Measurements from ENCODE around the gene CBFA2T3.

CBFA2T3 gene

DNA sequence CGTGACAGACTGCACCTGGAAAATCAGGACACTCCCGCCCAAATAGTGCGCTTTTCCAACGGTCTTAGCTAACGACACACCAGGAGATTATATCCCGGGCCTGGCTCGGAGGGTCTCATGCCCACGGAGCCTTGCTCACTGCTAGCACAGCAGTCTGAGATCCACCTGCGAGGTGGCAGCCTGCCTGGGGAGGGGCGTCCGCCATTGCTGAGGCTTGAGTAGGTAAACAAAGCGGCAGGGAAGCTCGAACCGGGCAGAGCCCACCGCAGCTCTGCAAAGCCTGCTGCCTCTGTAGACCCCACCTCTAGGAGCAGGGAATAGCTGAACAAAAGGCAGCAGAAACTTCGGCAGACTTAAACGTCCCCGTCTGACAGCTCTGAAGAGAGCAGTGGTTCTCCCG lies 125.4 kb downstream of the CBFA2T3 start:
- no peak for DNase-seq

DNA sequence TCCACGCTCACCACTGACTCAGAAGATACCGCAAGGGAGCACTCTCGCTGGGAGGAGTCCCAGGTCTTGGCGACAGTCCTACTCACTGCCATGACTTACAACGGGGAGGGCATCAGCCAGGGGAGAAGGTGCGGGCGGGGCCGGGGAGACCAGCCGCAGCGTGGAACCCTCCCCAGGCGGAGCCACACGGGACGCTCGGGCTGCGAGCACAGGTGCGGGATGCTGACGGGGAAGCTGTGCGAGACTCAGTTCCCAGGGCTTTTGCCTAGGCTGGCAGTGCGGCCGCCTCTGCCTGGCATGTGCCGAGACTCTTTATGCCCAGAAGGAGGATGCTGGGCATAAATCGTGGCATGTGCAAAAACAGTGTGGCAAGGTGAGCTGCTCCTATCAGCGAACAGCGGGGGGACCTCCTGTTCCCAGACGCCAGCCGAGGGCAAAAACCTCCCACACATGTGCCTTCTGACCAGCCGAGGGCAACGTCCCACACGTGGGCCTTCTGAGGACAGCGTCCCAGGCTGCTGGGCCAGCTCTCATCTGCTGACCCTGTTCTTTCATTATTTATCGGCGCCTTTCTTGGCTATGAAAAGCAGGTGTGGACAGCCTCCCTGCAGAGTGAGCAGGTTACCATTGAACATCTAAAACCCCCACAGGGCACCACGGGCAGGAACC lies 126.3 kb downstream of the CBFA2T3 start:
- DNase-seq, result no peak

DNA sequence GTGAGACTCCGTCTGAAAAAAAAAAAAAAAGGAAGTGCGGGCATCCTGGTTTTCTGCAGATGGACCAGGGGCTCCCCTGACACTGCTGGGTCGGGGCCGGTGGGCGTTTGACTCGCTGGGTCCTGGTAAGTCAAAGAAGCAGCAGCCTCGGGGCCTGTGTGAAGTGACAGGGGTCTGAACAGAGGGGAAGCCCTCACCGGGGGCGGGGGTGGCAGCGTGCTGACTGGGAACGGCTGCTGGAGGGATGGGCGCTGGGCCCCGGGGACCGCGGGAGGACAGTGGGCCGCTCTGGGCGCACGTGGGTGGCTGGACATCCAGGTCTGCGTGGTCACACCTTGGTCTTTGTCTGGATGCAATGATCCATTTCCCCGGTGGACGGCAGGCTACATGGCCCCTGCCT lies 128.4 kb downstream of the CBFA2T3 start:
- no peak for DNase-seq

DNA sequence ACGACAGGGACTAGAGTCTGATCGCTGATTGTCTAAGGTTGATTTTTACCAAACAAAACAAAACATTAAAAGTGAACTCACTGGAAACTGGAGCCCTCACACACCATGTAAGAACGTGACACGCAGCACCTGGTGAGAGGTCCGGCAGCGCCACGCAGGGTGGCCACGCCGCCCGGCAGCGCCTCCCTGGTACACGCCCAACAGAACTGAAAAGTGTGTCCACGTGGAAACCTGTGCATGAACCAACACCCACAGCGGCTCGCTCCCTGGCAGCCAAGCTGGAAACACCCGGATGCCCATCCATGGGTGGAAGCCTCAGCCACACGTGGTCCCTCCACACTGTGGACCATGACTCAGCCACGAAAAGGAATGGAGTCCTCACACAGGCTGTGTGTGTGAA lies 129.4 kb downstream of the CBFA2T3 start:
- no peak for DNase-seq

DNA sequence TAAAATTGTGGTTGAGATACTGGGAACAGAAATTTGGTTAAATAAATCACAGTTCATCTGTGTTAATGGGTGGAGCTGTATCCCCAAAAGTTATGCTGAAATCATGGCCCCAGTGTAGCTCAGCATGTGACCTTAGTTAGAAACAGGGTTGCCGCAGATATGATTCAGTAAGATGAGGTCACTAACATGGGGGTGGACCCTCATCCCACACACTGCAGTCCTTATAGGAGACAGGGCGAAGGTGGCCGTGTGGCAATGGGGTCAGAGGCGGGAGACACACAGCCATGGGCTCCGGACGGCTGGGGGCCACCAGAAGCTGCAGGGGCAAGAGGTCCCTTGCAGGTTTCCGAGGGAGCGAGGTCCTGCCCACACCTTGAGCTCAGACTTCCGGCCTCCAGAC lies 130.9 kb downstream of the CBFA2T3 start:
- DNase-seq, result no peak

DNA sequence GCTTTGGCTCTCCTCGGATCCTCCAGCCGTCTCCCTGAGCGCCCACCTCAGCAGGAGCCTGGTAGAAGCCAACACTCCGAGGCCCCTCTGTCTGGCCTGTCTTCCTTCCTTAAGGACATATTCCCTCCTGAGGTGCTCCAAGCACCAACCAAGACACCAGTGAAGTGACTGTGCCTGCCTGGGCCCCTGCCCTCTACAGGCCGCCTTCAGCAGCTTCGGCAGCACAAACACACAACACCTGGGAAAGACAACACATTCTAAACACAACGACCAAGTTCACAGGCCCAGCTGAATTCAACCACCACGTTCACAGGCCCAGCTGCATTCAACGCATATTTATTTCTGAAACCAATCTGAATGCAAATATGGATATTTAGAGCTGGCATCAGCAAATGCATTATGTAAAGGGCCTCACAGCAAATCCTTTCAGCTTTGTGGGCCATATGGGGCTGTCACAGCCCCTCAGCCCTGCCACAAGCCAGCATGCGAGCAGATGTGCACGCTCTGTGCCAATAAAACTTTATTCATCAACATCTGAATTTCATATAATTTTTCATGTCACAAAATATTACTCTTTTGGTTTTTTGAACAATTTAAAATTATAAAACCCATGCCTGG lies 132.5 kb downstream of the CBFA2T3 start:
- DNase-seq, result no peak

DNA sequence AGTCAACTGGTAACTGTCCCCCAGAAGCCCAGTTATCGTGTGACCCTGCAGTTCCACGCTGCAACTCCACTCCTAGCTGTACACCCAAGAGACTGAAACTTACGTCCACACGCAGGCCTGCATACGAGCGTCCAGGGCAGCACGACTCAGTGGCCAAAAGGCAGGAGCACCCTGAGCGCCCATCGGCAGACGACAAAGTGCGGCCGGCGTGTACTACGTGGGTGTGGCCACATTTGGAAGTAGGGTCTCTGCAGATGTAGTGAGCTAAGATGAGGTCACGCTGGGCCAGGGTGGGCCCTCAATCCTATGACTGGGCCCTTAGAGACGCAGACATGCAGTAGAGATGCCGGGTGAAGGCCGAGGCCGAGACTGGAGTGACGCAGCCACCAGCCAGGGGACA lies 133.8 kb downstream of the CBFA2T3 start:
- DNase-seq, result no peak

DNA sequence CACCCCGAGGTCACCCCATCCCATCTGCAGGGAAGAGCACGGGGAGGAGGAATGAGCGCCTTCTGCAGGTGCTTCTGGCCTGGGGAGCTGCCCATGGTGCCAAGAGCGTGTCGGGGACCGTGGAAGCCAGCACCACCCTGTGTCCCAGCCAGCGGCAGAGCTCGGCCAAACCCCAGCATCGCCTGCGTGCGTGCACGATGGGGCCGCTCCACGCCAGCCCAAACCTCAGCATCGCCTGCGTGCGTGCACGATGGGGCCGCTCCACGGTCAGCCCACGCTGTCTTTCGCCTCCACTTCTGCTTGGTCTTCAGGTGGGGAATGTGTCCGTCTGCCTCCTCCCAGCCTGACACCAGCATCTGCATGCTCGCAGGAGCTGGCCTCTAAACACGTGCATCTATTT lies 134.2 kb downstream of the CBFA2T3 start:
- DNase-seq, result no peak

DNA sequence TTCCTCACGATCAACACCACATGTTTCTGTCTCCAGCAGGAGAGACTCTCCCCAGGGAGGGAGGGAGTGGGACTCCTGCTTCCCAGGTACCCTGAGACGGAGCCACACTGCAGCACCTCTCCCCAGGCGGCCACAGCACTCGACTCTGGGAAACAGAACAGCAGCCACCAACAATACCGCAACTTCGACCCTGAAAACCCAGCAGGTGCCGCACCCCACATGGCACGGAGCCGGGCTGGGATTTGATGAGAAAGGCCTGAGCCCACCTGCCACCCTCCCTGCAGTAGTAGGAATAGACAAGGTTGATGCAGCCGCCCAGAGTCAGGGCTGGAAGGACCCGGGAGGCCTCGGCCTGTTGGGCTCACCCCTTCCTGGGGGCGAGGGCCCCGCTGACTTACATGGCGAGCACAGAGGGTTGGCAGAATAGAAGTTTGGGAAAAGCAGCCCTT lies 134.7 kb downstream of the CBFA2T3 start:
- DNase-seq, result no peak

DNA sequence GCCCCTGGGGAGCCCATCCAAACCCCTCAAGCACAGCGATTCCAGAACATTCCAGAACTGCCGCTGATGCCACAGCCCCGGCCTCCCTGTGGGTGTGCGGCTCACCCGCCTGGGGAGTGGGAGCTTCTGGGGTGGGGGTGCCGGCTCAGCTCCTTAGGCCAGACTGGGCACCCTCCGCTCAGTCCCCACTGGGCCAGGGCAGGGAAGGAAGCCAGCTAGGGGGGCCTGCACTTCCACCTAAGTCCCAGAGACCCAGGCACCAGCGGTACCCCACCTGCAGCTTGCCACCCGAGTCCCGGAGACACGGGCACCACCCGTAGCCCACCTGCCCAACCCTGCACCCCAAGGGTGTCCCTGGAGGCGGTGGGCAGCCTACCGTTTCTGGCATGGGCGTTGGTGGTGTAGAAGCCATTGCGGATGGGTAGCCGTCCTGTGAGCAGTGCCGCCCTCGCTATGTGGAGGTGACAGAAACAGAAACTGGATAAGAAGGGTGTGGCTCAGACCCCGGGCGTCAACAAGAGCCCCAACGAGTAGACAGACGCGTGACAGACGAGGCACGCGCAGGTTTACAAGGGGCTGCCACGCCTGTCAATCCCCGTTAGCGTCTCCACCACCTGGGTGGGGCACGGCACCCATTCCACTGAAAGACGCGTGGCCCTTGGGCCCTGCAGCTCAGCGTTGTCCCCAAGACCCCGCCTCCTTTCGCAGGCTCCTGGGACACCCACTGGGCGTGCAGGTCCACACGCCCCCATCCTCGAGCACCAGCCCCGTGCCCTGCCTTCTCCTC lies 135.3 kb downstream of the CBFA2T3 start:
- DNase-seq, result no peak

DNA sequence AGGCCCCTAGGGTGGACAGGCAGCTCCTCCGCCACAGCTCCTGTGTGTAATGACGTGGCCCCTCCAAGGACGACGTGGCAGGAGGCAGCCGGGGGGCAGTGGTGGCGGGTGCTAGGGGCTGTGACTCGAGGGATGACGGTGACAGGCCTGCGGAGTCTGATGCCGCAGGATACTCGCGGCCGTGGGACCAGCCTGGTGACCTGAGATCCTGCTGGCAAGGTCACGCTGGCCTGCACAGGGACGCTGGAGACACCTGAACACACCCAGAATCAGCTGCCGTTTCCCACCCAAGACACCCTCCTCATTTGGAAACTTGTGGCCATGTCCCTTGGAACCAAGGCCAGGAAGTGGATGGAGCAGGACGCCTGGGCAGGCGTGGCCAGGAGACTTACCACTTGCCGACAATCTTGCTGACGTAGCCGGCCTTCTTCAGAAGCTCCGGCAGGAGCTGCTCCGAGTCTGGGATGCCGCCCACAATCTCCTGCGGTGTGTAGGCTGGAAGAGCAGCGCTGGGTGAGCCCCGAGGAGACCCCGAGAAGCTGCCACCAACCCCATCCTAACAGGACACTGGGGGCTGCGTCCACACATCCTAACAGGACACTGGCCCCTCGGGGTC lies 136.3 kb downstream of the CBFA2T3 start:
- no peak for DNase-seq

DNA sequence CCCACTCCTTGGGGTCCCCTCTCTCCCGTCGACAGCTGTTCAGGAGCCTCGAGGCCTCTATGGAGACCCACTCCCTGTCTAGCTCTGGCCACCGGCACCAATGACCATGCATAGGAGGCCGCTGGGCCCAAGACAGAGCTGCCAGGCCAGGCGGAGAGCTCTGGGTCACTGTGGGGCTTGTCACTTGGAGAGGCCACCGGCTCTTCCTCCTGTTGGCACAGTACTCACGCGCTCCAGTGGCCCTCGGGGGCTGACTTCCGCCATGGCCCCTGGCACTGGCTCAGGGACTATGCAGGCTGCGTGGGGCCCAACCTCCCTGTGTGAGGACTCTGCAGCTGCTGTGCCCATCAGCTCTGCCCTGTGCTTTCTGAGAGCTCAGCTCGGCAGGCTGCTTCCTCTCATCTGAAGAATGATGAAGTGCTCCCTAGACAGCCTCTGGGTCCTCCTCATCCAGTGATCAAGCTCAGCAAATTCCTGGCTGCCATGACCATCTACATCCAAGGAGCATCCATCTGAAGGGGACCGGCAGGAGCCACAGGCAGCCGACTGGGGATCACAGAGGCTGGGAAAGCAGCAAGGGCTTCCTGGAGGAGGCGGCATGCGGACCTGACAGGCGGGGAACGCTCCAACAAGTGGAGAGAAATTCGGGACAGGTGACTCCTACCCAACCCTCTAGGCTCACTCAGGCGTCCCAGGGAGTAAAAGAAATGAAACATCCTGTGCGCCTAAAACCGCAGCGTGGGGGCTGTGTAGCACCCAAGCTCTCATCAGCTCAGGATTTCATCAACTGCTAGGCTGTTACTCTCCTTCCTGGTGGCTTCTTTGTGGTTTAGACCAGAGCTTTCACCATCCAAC lies 137.0 kb downstream of the CBFA2T3 start:
- DNase-seq, result no peak

DNA sequence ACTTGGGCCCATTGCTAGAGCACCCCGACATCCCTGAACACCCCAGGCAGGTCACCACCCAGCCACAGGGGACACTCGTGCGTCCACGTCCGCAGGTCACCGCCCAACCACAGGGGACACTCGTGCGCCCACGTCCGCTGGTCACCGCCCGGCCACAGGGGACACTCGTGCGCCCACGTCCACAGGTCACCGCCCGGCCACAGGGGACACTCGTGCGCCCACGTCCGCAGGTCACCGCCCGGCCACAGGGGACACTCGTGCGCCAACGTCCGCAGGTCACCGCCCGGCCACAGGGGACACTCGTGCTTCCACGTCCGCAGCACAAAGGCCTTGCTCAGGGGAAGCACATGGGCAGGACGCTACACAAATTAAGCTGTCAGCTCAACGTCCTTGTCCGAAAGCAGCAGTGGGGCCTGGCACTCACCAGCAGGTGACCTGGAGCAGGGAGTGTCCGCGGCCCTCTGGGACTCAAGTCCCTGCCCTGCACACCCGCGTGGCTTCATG lies 137.9 kb downstream of the CBFA2T3 start:
- no peak for DNase-seq

DNA sequence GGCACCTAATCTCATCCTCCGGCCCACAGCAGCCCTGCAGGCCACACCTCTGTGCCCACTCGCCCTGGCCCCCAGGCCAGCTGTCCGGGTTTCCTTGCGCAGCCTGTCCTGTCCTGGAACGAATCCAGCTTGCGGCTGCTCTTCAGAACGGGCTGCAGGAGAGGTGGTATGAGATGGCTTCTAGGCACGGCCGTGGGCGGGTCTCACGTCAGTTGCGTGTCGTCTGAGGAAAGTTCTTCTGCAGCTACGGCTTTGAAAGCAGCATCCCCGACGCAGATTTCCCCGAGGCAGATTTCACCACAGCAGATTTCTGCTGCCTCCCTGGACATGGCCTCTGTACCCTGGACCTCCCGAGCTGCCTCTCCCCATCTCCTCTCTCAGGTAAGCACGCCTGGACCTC lies 138.4 kb downstream of the CBFA2T3 start:
- DNase-seq, result no peak

DNA sequence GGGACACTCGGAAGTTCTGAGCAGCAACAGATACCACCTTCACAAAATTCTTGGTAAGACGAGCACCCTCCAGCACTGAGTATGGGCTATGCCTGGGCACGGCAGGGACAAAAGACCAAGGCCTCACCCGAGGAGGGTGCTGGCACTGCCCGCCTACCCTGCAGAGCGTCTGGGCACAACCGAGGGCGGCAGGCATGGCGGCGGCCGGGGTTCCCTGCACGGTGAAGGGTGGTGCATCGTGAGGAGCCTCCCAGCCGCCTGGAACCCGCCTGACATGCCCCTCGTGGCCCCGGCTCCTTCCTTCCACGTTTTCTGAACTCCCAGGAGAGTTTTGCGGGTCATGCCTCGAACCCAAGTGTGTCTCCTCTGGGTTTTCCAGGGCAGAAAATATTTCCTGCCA lies 139.2 kb downstream of the CBFA2T3 start:
- DNase-seq, result no peak

DNA sequence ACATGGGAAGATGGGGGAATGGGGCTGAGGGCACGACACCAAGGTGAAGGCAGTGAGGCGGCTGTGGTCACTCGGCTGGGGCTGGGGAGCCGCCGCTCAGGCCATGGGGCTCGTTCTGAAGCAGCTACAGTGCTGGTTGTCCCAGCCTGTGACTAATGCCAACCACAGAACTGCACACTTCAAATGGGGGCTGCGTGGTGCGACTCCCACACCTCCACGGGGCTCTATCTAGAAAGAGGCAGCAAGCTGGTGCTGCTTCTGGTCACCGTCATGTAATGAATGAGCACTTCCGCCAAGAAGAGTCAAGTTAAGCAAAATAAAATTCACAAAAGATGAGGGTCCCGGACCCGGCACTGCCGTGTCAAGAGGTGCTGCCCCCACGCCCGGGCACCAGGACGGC lies 140.2 kb downstream of the CBFA2T3 start:
- no peak for DNase-seq

DNA sequence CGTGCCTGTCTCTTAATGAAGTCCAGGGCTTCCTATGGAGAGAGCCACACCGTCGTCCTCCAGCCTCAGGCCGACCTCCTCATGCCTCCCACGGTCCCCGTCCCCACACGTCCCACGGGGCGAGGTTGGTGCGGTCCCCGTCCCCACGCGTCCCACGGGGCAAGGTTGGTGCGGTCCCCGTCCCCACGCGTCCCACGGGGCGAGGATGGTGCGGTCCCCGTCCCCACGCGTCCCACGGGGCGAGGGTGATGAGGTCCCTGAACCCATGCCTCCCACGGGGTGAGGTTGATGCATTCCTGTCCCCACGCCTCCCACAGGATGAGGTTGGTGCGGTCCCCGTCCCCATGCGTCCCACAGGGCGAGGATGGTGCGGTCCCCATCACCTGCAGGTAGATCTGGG lies 141.2 kb downstream of the CBFA2T3 start:
- DNase-seq, result no peak

DNA sequence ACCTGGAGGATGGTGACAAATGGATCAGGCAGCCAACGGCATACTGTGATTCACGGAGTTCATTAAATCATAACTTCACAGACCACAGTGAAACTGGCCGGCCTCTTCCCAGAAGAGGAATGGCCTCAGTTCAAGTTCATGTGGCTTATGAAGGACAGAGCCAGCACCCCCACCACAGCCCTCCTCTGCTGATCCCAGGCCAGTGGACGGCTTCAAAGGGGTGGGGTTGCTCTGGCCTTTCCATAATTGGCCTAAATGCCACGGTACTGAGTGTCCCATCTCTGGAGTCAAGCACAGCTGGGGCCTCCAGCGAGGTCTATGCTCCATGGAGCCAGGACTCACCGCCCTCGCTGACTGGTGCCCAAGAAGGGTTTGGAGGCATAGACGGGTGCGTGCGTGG lies 141.6 kb downstream of the CBFA2T3 start:
- no peak for DNase-seq

DNA sequence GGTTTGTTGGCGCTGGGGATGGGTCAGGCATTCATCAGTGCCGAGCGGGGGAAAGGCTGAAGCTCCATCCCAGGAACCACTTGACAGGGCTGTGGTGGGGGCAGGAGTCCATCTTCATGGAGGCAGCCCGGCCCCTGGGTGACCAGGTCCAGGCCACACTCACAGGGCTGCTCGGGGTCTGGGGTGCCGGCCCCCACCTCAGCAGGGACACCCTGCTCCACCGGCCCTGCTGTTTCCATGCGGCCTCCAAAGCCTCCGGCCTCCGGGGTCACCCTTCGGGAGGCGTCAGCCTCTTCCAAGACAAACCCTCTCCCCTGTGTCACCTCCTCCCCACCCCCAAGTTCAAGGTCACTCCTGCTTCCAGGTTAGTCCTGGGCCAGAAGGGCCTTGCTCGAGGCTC lies 142.3 kb downstream of the CBFA2T3 start:
- no peak for DNase-seq

DNA sequence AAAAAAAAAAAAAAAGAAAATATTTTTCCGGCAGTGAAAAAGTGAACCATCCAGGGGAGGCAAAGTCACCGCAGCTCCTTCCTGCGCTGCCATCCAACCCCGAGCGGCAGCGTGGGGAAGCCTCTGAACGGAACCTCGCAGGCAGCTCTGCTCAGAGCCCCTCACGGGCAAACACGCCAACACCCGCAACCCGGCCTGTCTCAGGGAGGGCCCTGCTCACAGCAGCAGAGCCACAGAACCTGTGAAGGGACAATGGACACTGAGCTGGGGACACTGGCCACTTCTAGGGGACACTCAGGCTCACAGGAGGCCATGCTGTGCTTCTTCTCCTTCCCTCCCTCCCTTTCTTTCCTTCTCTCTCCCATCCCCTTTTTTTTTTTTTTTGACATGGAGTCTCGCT lies 143.9 kb downstream of the CBFA2T3 start:
- DNase-seq, result no peak

DNA sequence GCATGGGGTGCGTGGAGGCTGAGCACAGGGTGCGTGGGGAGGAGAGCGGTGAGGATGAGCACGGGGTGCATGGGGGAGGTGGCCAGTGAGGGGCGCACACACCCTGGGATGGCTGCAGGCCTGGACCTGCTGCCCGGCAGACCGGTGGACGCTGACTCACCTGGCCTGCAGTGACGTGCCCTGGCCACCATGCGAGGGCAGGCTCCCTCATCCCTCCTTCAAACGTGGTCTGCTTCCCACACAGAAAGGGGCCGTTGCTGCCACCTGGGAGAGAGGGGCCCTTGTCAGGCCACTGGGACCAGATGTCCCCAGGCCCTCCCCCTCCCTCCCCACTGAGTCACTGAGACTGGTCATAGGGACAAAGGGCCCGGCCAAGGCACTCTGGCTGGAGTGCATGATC lies 145.2 kb downstream of the CBFA2T3 start:
- DNase-seq, result no peak

DNA sequence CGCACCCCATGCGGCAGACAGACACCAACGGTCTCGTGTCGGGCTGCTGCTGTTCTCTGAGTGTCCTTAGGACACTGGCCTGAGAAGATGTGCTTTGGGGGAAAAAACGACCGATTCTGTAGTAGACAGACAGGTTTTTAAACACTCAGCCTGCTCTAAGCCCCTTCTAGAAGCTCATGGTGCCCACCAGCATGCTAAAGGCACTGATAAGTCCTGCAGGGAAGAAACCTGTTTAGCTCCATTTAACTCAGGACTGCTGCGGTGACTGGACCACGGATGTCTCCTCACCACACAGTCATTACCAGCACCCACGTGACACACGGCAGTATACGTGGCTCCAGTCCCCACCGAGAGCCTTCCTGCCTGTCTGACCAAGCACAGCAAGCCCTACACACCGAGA lies 146.2 kb downstream of the CBFA2T3 start:
- no peak for DNase-seq

DNA sequence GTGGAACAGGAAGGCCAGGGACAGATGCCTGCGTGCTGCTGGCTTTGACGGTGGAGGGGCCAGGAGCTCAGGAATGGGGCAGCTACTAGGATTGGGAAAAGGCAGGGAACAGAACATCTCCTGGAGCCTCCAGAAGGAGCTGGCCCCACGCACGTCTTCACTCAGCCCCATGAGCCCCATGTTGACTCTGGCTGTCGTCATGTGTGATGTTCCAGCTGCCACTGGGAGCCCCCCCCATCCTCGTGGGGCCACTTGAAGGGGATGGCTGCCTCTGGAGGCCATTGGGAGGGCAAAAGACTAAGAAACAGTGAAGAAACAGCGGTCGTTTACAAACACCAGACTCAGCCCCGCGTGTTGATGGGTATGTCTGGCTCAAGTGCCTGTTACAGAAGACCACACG lies 146.7 kb downstream of the CBFA2T3 start:
- no peak for DNase-seq
